Immature natural killer cell (primary cell): Measurements from ENCODE around the gene TAL1. TPM values are rescaled to one million over a fixed set of nuclear protein-coding genes. Genes with fewer than 3 reads are reported as not detected.
A peak's percentile ranks its signal among the peaks of the same experiment; 100 is the strongest.

Source experiments
- DNase-seq, 3 donors: peaks; one replicate each; pipeline ENCODE4 v3.0.0; 2022; ENCODE audit warnings: mixed read lengths in 1 of 3
- H3K27ac Mint-ChIP-seq, 6 donors: one replicate each; pipeline ENCODE4 v1.8.0; 2020; ENCODE audit warnings: mixed read lengths in 6 of 6, mild to moderate bottlenecking in 5 of 6, inconsistent platforms in 4 of 6, moderate library complexity in 3 of 6
- H3K27me3 Mint-ChIP-seq, 3 donors: one replicate each; pipeline ENCODE4 v1.8.0; 2020 to 2021; ENCODE audit warnings: low read depth in 3 of 3, mild to moderate bottlenecking in 3 of 3, mixed read lengths in 3 of 3, moderate library complexity in 3 of 3, inconsistent platforms in 1 of 3
- H3K36me3 Mint-ChIP-seq, 3 donors: one replicate each; pipeline ENCODE4 v1.8.0; 2020; ENCODE audit warnings: mixed read lengths in 3 of 3, inconsistent platforms in 2 of 3, mild to moderate bottlenecking in 2 of 3
- H3K4me1 Mint-ChIP-seq, 2 donors: one replicate each; pipeline ENCODE4 v1.8.0; 2020; ENCODE audit warnings: inconsistent platforms in 2 of 2, mild to moderate bottlenecking in 2 of 2, mixed read lengths in 2 of 2, moderate library complexity in 1 of 2
- H3K4me3 Mint-ChIP-seq, 5 donors: one replicate each; pipeline ENCODE4 v1.8.0; 2020; ENCODE audit warnings: mild to moderate bottlenecking in 5 of 5, mixed read lengths in 5 of 5, inconsistent platforms in 3 of 5, moderate library complexity in 3 of 5
- H3K9me3 Mint-ChIP-seq, 6 donors: one replicate each; pipeline ENCODE4 v1.8.0; 2020; ENCODE audit warnings: mild to moderate bottlenecking in 6 of 6, mixed read lengths in 6 of 6, inconsistent platforms in 4 of 6, moderate library complexity in 3 of 6
- polyA plus RNA-seq, 3 donors: library from polyadenylated mRNA; unstranded; fragments of 300-500 nt; fragmentation: Illumina TruSeq; gene quantifications; one replicate each; pipeline ENCODE4 v1.2.3, GENCODE V29; 2021

Gene TAL1
- polyA plus RNA-seq, 3 donors from 2014 or later = 1.7 TPM; not detected in 2

DNA sequence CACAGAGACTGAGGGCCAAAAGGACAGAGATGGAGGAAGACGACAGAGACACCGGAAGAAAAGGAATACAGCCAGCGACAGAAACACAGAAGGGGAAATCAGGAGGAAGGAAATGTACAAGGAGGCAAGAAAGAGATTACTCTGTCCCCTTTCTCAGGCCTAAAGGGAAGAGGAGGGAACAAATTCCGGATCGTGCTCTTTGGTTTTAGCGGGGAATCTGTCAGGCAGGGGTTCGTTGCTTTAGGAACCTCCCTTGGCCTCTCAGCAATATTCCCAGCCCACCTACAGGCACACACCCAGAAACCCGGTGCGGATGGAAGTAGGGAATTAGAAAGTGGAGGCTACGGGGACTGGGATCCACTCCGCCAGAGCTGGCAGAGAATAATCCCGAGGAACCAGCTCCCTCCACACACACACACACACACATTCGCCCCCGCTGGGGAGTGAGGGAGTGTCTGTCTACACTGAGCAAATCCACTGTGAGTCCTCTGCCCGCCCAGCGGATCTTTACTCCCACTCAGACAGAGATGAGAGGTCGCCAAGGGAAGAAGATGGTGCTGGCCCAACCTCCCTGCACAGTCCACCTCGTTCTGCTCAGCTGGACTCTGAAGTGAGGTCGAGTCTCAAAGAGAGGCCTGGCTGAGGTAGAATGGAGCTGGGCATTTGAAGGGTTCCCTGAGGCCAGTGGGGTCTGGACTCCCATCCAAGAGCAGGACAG is 5.7 kb downstream of the TAL1 start:
- H3K9me3 Mint-ChIP-seq = no peaks in the 10 kb centered on the region
- no peaks in the 10 kb centered on the region for H3K36me3 Mint-ChIP-seq
- H3K4me3 Mint-ChIP-seq = peak overlapping the region; percentile 19 to 72 (median 64)
- H3K27me3 Mint-ChIP-seq = peaks cover 11 to 25% (median 21%) of the 10 kb centered on the region in 3 donors
- peaks cover 17 to 22% of the 10 kb centered on the region in 2 donors for H3K4me1 Mint-ChIP-seq
- DNase-seq = no peak
- H3K27ac Mint-ChIP-seq = peak overlapping the region in 1 of 6 donors; percentile 51

DNA sequence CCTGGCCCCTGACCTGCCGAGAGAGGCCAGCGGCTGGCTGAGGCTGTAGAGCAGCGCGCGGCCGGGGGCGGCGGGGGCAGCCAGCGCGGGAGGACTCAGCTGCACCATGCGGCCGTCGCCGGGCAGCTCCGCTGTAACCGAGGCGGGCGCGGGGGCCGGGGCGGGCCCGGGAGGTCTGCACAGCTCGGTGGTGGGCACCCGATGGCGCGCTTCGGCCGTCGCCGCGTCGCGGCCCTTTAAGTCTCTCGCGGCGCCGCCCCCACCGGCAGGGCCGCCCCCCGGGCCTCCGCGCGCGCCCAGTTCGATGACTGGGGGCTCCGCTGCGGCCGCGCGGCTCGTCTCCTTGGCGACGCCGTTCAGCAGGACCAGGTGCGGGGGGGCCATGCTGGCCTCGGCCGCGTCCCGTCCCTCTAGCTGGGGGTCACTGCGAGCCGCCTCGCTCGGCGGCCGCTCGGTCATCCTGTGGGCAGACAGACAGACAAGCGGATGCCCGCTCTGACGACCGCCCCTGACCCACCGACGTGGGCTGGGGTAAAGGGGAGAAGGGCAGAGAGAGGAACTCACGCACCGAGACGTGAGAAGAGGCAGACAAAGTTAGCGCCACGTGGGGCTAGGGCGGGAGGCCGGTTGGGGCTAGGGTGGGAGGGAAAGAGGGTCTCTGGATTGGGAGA is 6.5 kb downstream of the TAL1 start:
- Mint-ChIP-seq H3K9me3 (no peaks in the 10 kb centered on the region), H3K36me3 (no peaks in the 10 kb centered on the region), H3K4me1 (peaks cover 11 to 14% of the 10 kb centered on the region in 2 donors), H3K27me3 (peaks cover 5 to 21% (median 20%) of the 10 kb centered on the region in 3 donors), H3K27ac (peak overlapping the region in 1 of 6 donors; percentile 51), H3K4me3 (peak overlapping the region; percentile 19 to 72 (median 64))
- peak in 2 of 3 donors; percentile 7 to 8 for DNase-seq

- Mint-ChIP-seq H3K36me3 (no peaks in the 10 kb centered on the region), H3K27ac (no peak overlapping the region), H3K27me3 (peaks cover 2 to 25% (median 18%) of the 10 kb centered on the region in 3 donors), H3K9me3 (peaks cover 0 to 1% (median 0%) of the 10 kb centered on the region in 6 donors), H3K4me3 (no peak overlapping the region), H3K4me1 (peaks cover 5 to 7% of the 10 kb centered on the region in 2 donors)
- DNase-seq = no peak
Measured at GRCh38 chr1:47224676-47225399, 7.2 kb downstream of the TAL1 start.

DNA sequence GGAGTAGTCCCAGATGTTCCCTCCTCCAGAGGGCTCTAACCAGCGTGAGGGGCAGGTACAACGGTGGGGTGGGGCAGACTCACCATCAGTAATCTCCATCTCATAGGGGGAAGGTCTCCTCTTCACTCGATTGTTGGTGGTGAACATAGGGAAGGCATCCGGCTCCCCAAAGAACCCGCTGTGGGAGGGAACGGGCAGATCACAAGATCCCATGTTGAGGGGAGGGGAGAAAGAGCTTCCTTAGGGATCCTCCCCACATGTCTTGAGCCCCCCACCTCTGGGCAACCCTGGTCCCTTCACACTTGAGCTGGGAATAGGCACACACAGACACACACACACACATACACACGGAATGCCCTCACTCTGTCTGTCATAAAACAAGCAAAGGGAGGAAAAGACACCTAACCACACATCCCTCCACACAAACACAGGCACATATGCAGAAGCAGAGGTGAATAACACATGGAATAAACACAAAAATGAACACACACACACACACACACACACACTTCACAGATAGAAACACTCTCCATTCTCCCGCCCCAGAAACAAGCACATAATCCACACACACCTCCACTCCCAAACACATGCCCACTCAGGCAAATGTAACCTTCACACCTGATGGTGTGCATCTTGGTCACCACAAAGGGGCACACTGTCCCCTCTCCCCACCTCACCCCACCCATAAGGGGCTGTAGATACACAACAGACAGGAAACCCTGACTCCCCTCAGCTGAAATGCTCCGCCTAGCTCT is 7.9 kb downstream of the TAL1 start:
- H3K27me3 Mint-ChIP-seq = peaks cover 2 to 22% (median 13%) of the 10 kb centered on the region in 3 donors
- no peaks in the 10 kb centered on the region for H3K36me3 Mint-ChIP-seq
- H3K27ac Mint-ChIP-seq = no peak overlapping the region

GRCh38 chr1:47223174-47223920 is 8.7 kb downstream of the TAL1 start:
- Mint-ChIP-seq H3K27me3 (peaks cover 2 to 22% (median 13%) of the 10 kb centered on the region in 3 donors), H3K4me3 (no peak overlapping the region), H3K27ac (no peak overlapping the region), H3K36me3 (no peaks in the 10 kb centered on the region), H3K4me1 (peaks cover 4% of the 10 kb centered on the region in 2 donors), H3K9me3 (peaks cover 0 to 1% (median 0%) of the 10 kb centered on the region in 6 donors)
- DNase-seq = no peak

More for the DNA sequence above, 7.9 kb downstream of the TAL1 start:
- Mint-ChIP-seq H3K4me1 (peaks cover 4% of the 10 kb centered on the region in 2 donors), H3K4me3 (no peak overlapping the region), H3K9me3 (peaks cover 0 to 1% (median 0%) of the 10 kb centered on the region in 6 donors)
- no peak for DNase-seq

GRCh38 chr1:47222476-47222875 is 9.5 kb downstream of the TAL1 start:
- DNase-seq = no peak
- H3K27me3 Mint-ChIP-seq = peaks cover 2 to 22% (median 13%) of the 10 kb centered on the region in 3 donors
- H3K9me3 Mint-ChIP-seq = peaks cover 0 to 1% (median 0%) of the 10 kb centered on the region in 6 donors
- H3K36me3 Mint-ChIP-seq = no peaks in the 10 kb centered on the region
- no peak overlapping the region for H3K27ac Mint-ChIP-seq
- peaks cover 4% of the 10 kb centered on the region in 2 donors for H3K4me1 Mint-ChIP-seq
- H3K4me3 Mint-ChIP-seq = no peak overlapping the region

DNA sequence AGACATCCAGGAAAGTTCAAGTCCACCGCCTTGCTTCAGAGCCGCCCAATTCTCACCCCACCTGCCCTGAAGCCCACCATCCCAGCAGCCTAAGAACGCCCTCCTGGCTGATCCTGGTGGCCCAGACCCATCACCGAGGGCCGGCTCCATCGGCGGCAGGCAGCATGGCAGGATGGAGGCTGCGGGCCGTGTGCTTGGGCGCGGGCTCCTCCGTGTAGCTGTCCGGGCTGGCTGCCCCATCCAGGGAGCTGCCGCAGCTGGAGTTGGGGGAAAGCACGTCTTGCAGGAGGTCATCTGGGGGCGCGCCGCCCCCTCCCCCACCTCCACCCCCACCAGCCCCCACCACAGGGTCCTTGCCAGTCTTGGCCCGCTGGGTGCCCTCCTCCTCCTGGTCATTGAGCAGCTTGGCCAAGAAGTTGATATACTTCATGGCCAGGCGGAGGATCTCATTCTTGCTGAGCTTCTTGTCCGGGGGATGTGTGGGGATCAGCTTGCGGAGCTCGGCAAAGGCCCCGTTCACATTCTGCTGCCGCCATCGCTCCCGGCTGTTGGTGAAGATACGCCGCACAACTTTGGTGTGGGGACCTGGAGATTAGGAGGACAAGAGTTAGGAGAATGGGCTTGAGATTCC is 12.3 kb downstream of the TAL1 start:
- Mint-ChIP-seq H3K27ac (no peak overlapping the region), H3K27me3 (peaks cover 0 to 6% (median 5%) of the 10 kb centered on the region in 3 donors), H3K36me3 (no peaks in the 10 kb centered on the region), H3K4me3 (no peak overlapping the region), H3K4me1 (no peaks in the 10 kb centered on the region), H3K9me3 (peaks cover 0 to 3% (median 0%) of the 10 kb centered on the region in 6 donors)
- no peak for DNase-seq

GRCh38 chr1:47219001-47219400 is 13.0 kb downstream of the TAL1 start:
- Mint-ChIP-seq H3K9me3 (peaks cover 0 to 3% (median 0%) of the 10 kb centered on the region in 6 donors), H3K27me3 (peaks cover 0 to 6% (median 5%) of the 10 kb centered on the region in 3 donors), H3K27ac (no peak overlapping the region), H3K36me3 (no peaks in the 10 kb centered on the region), H3K4me3 (no peak overlapping the region), H3K4me1 (no peaks in the 10 kb centered on the region)
- DNase-seq = no peak

DNA sequence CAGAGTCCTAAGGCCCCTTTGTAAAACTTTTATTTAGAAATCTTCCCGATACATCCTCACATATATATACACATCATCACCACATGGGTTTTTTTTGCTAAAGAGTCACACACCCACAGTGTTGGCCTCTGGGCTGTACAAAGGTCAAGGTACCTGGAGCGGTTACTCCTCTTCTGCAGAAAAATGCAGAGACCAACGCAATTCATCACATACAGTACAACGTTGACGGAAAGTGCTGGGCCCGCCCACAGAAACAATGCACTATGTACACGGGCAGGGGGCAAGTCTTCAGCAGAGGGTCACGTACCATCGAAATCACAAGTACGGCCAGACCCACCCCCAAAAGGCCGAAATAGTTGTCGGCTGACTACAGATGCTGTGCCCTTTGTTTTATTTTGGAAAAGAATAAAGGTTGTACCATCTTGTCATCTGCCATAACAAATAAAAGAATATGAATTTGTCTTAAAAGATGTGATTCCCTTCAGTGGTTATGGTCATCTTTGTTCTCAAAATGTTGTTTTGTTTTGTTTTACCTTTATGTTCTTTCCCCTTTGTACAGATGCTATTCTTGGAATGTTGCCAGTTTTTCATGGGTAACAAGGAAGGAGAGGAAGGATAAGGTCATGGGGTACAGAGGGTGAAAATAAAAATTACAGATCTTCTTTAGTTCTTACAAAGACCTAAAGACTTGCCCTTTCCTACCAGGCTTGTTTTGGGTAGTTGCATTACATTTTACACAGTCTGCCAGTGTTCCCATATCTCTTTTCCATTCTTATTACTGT is 15.6 kb downstream of the TAL1 start:
- no peaks in the 10 kb centered on the region for H3K4me1 Mint-ChIP-seq
- H3K9me3 Mint-ChIP-seq = peaks cover 0 to 3% (median 0%) of the 10 kb centered on the region in 6 donors
- no peak overlapping the region for H3K27ac Mint-ChIP-seq

GRCh38 chr1:47215713-47216112 is 16.3 kb downstream of the TAL1 start:
- no peak overlapping the region for H3K4me3 Mint-ChIP-seq
- no peaks in the 10 kb centered on the region for H3K36me3 Mint-ChIP-seq
- H3K27ac Mint-ChIP-seq = no peak overlapping the region
- no peaks in the 10 kb centered on the region for H3K4me1 Mint-ChIP-seq
- peaks cover 0 to 6% (median 4%) of the 10 kb centered on the region in 3 donors for H3K27me3 Mint-ChIP-seq
- peaks cover 0 to 3% (median 0%) of the 10 kb centered on the region in 6 donors for H3K9me3 Mint-ChIP-seq
- DNase-seq = no peak

More for the DNA sequence above, 15.6 kb downstream of the TAL1 start:
- Mint-ChIP-seq H3K27me3 (peaks cover 0 to 5% (median 4%) of the 10 kb centered on the region in 3 donors), H3K36me3 (no peaks in the 10 kb centered on the region), H3K4me3 (no peak overlapping the region)
- no peak for DNase-seq

DNA sequence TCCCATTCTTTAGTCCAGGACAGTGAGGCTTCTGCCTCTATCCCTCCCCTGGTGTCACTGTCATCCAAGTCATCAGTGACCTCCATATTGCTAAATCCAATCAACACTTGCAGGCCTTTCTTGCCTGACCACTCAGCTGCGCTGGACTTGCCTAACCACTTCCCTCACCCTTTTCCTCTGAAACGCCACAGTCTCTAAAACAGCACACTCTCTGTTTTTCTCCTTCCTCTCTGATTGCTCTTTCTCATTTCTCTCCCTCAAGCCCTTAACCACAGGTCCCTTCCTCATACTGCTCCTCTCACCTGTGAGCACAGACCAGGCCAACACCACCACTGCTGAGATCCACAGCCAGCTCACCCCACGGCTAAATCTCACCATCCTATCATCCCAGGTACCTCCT is 17.5 kb downstream of the TAL1 start:
- no peak overlapping the region for H3K4me3 Mint-ChIP-seq
- peaks cover 0 to 7% (median 3%) of the 10 kb centered on the region in 3 donors for H3K27me3 Mint-ChIP-seq
- no peak for DNase-seq
- H3K27ac Mint-ChIP-seq = no peak overlapping the region
- H3K4me1 Mint-ChIP-seq = no peaks in the 10 kb centered on the region
- no peaks in the 10 kb centered on the region for H3K36me3 Mint-ChIP-seq
- peaks cover 0 to 1% (median 0%) of the 10 kb centered on the region in 6 donors for H3K9me3 Mint-ChIP-seq
